Keratinocyte (primary cell): ENCODE data around the gene WNT7A. TPM values are rescaled to one million over a fixed set of nuclear protein-coding genes. Genes with fewer than 3 reads are reported as not detected.

Experiments used
- DNase-seq: peaks from one replicate; pipeline ENCODE4 v3.0.0-alpha.2; 2011; ENCODE audit warnings: low read depth, missing footprints, low spot score
- FAIRE-seq: peaks from 2 replicates; lab custom pipeline; 2011; peaks lifted over from hg19 to GRCh38; lab: Jason Lieb, UNC
- H2AFZ ChIP-seq: 2 replicates; pipeline ENCODE4 v1.6.0; 2012; ENCODE audit warnings: low read length, control low read depth, inconsistent platforms; ENCODE audit not compliant: control insufficient read depth
- H3K27ac ChIP-seq: 2 replicates; pipeline ENCODE4 v1.5.1; 2011; ENCODE audit warnings: low read length; ENCODE audit not compliant: control insufficient read depth, insufficient read depth
- H3K27me3 ChIP-seq: 3 replicates; pipeline ENCODE4 v1.6.0; 2011; ENCODE audit warnings: low read length; ENCODE audit not compliant: control insufficient read depth, insufficient read depth; ENCODE audit errors: extremely low read depth
- H3K36me3 ChIP-seq, 2 experiments: 2 replicates in 1 of 2; 3 replicates in 1 of 2; pipeline ENCODE4 v1.5.1; 2011; ENCODE audit warnings: low read length in 2 of 2, mild to moderate bottlenecking in 1 of 2; ENCODE audit not compliant: control insufficient read depth in 2 of 2, insufficient read depth in 2 of 2; ENCODE audit errors: extremely low read depth in 1 of 2
- H3K4me1 ChIP-seq: 3 replicates; pipeline ENCODE4 v1.5.1; 2011; ENCODE audit warnings: low read length; ENCODE audit not compliant: control insufficient read depth, insufficient read depth; ENCODE audit errors: extremely low read depth
- H3K4me2 ChIP-seq: 3 replicates; pipeline ENCODE4 v1.6.0; 2011; ENCODE audit warnings: low read depth, low read length; ENCODE audit not compliant: control insufficient read depth, insufficient read depth; ENCODE audit errors: extremely low read depth
- H3K4me3 ChIP-seq, 3 experiments: fragments of 200-600 bp in 1 of 3; sonication (generic) in 1 of 3; 2 replicates in 2 of 3; 3 replicates in 1 of 3; pipeline ENCODE4 v1.5.1; 2011 to 2016; ENCODE audit warnings: low read length in 3 of 3, mild to moderate bottlenecking in 3 of 3, control low read depth in 2 of 3, inconsistent platforms in 1 of 3, low read depth in 1 of 3, mixed read lengths in 1 of 3, mixed run types in 1 of 3, moderate library complexity in 1 of 3; ENCODE audit not compliant: control insufficient read depth in 2 of 3, insufficient read depth in 2 of 3; ENCODE audit errors: extremely low read depth in 1 of 3
- H3K79me2 ChIP-seq: 2 replicates; pipeline ENCODE4 v1.6.0; 2012; ENCODE audit warnings: low read length; ENCODE audit not compliant: control insufficient read depth, insufficient read depth
- H3K9ac ChIP-seq: 3 replicates; pipeline ENCODE4 v1.6.0; 2011; ENCODE audit warnings: low read length; ENCODE audit not compliant: control insufficient read depth, insufficient read depth; ENCODE audit errors: extremely low read depth
- H3K9me1 ChIP-seq: 3 replicates; pipeline ENCODE4 v1.6.0; 2011; ENCODE audit warnings: low read length; ENCODE audit not compliant: control insufficient read depth, insufficient read depth; ENCODE audit errors: extremely low read depth
- H3K9me3 ChIP-seq: 2 replicates; pipeline ENCODE4 v1.5.1; 2012; ENCODE audit warnings: low read depth, low read length; ENCODE audit not compliant: control insufficient read depth
- H4K20me1 ChIP-seq: 3 replicates; pipeline ENCODE4 v1.6.0; 2011; ENCODE audit warnings: low read length; ENCODE audit not compliant: control insufficient read depth, insufficient read depth; ENCODE audit errors: extremely low read depth
- CTCF ChIP-seq, 3 experiments: IDR thresholded peaks in 1 of 3; conservative IDR thresholded peaks in 1 of 3; optimal IDR thresholded peaks in 1 of 3; 2 replicates in 2 of 3; 3 replicates in 1 of 3; pipeline versions ENCODE3 to v1.5.1; 2011; ENCODE audit warnings: low read length in 3 of 3, mild to moderate bottlenecking in 3 of 3, moderate library complexity in 2 of 3, control low read depth in 1 of 3, inconsistent platforms in 1 of 3; ENCODE audit not compliant: insufficient read depth in 2 of 3; ENCODE audit errors: extremely low read depth in 1 of 3
- EZH2 ChIP-seq: IDR thresholded peaks from one replicate; pipeline ENCODE4 v1.6.1; 2012; ENCODE audit warnings: inconsistent platforms, mild to moderate bottlenecking, low read length, moderate library complexity
- dilution Hi-C: fragments of 300-500 bp; cut with MboI; formaldehyde crosslinking; loops from one replicate; pipeline ENCODE4 v1.7.0; 2020; ENCODE audit warnings: low sequenced_read_pairs; ENCODE audit not compliant: extremely low pct_ligation_motif_present
- polyA plus RNA-seq, 5 experiments: library from polyadenylated mRNA; depleted of rRNA in 3 of 5; stranded (reverse) in 3 of 5; stranded (forward) in 1 of 5; unstranded in 1 of 5; fragments of >200 nt; gene quantifications; 1 replicate in 1 of 5; 2 replicates in 3 of 5; 3 replicates in 1 of 5; pipeline versions ENCODE4 v1.2.1 to v1.2.3, GENCODE V29; 2011 to 2012; ENCODE audit warnings: missing spikeins in 2 of 5, low read depth in 1 of 5, low replicate concordance in 1 of 5

Gene WNT7A
- polyA plus RNA-seq, 1 donor (not counting 4 experiments of a cell fraction or from before 2014, with no cell fraction given): 20.3 TPM

- Histone ChIP-seq H3K9me1 (no peaks in the 10 kb centered on the region), H4K20me1 (peaks cover 13% of the 10 kb centered on the region), H3K79me2 (peaks cover 99% of the 10 kb centered on the region), H3K4me1 (peaks cover 13% of the 10 kb centered on the region), H3K4me3 (no peak overlapping the region), H3K9ac (no peak overlapping the region), H3K4me2 (no peak overlapping the region), H3K9me3 (no peaks in the 10 kb centered on the region), H2AFZ (no peak overlapping the region), H3K27ac (no peak overlapping the region), H3K36me3 (peaks cover 43 to 54% of the 10 kb centered on the region in 2 experiments), H3K27me3 (no peaks in the 10 kb centered on the region)
- dilution Hi-C loops: no loop called here
- FAIRE-seq (no peak), DNase-seq (no peak)
- no peak for TF ChIP-seq CTCF (optimal IDR thresholded peaks at IDR 0.05 in 1 of 3, IDR thresholded peaks at IDR 0.05 in 1 of 3, conservative IDR thresholded peaks at IDR 0.05 in 1 of 3; ENCODE audit: extremely low read depth in 1 of 3, insufficient read depth in 2 of 3, low read length in 3 of 3)
- no peak for TF ChIP-seq EZH2
These were observed 5.0 kb downstream of the WNT7A start for GRCh38 chr3:13874891-13875290.

GRCh38 chr3:13873818-13874217 is 6.1 kb downstream of the WNT7A start:
- Histone ChIP-seq H3K36me3 (peaks cover 43 to 55% of the 10 kb centered on the region in 2 experiments), H2AFZ (no peak overlapping the region), H3K4me1 (peaks cover 13% of the 10 kb centered on the region), H4K20me1 (peaks cover 13% of the 10 kb centered on the region), H3K27ac (no peak overlapping the region), H3K79me2 (peaks cover 99% of the 10 kb centered on the region), H3K27me3 (no peaks in the 10 kb centered on the region), H3K9me1 (no peaks in the 10 kb centered on the region), H3K4me2 (no peak overlapping the region), H3K9me3 (no peaks in the 10 kb centered on the region), H3K4me3 (no peak overlapping the region), H3K9ac (no peak overlapping the region)
- DNase-seq (no peak), FAIRE-seq (no peak)
- dilution Hi-C loops: no loop called here
- TF ChIP-seq CTCF (optimal IDR thresholded peaks at IDR 0.05 in 1 of 3, IDR thresholded peaks at IDR 0.05 in 1 of 3, conservative IDR thresholded peaks at IDR 0.05 in 1 of 3; ENCODE audit: extremely low read depth in 1 of 3, insufficient read depth in 2 of 3, low read length in 3 of 3) (no peak), EZH2 (no peak)
